DMS 273 (cell line): ENCODE results near the gene AK3.
"Not testable (repeated sequence)": the region's sequence is repeated elsewhere in the genome, so short reads cannot be mapped to it uniquely, and the experiment has no call there.

Experiments used
- DNase-seq: peaks from one replicate; lab custom pipeline; 2025; ENCODE audit not compliant: unreplicated experiment; lab: John Stamatoyannopoulos, UW

Gene AK3

DNA sequence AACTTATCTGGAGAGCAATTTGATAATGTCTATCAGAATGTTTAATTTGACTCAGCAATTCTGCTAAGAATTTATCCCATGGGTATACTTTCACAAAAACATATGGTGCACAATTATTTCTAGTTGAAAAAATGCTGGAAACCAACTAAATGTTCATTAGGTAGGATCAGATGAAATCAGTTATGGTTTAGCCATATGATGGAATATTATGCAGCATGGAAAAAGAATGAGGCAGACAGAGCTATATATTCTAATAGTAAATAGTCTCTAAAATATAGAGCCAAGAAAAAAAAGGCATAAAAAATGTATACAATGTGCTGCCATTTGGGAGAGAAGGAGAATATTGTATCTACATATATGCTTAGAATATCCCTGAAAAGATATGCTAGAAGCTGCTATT lies 71.1 kb downstream of the AK3 start:
- DNase-seq = no peak

DNA sequence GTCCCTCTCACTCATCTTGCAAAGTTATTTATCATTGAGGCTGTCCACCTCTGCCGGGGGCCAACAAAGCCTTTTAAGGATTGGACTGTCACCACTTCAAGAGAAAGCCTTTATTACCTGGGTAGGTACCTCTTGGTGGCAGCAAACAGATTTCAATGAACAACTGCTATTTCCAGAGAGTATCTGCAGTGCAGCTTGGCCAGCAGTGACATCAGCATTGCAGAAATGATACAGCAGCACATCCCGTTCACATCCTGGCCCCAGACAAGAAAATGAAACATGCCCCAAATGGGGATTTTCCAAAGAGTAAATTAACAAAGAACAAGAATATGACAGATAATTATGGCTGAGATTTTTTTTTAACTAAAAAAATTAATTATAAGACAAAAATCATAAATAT lies 72.4 kb downstream of the AK3 start:
- no peak for DNase-seq

DNA sequence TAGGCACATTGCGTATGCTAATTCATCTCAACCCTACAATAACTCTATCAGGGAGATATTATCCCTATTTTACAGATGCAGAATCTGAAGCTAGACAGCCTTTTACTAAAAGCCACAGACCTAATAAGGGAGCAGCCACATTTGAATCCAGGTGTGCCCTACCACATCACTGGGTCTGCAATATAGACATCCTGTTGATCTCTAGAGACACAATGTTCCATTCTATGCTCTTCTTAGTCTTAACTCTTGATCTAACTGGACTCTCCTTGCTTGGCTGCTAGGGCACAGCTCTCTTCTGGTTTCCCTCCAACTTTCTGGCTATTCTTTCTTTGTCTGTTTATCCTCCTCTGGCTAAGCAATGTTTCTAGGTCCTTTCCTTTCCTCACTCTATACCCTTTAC lies 73.3 kb downstream of the AK3 start:
- DNase-seq = no peak

DNA sequence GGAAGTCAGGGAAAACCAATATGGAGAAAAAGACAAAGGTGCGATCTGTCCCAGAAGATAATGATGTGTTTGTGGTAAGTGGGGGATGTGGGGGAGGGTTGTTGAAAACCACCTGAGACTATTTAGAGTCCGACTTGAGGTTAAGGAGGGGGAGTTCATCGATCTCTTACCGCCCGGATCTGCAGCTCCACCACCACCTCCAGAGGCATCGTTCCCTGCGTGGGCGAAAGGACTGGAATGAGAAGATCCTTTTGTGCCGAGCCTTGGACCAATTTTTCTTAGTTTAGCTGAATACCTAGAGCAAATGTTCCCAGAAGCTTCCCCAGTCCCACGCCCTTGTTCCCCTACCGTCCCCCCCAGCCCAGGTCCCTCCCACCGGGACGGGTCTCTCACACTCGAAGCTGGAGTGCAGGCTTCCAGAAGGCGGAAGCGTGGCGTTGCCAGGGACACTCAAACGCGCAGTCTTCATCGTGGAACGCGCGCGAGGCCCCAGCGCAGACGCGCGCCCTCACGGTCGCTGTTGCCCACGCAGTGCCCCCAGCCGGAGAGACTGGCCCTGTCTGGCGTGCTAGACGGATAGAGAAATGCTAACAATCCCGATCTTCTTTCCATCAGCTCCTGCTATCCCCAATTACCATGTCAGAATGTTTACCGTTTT lies 74.8 kb downstream of the AK3 start, which contains the start of gene SPATA6L:
TSS of gene SPATA6L (minus strand) at position 439 of the 658 bp plus-strand sequence. CDS start at position 209, 230 bp downstream.
- DNase-seq = peak; percentile 64

DNA sequence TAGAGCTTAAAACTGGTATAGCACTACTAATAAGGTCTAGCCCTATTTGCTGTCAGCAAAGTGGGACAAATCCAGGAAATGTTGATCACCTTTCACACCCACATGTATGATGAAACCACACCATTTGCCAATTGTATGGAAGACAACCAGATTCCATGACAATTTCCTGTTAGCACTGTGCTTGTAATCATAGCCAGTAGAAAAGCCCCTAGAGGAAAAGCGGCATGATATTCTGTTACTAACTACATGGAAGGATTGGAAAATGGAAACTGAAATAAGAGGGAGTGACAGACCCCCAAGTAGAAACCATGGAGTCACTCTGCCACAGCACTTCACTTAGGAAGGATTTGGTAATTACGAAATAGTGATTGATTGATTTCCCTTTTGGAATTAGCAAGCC lies 75.6 kb downstream of the AK3 start:
- peak; percentile 29 for DNase-seq

DNA sequence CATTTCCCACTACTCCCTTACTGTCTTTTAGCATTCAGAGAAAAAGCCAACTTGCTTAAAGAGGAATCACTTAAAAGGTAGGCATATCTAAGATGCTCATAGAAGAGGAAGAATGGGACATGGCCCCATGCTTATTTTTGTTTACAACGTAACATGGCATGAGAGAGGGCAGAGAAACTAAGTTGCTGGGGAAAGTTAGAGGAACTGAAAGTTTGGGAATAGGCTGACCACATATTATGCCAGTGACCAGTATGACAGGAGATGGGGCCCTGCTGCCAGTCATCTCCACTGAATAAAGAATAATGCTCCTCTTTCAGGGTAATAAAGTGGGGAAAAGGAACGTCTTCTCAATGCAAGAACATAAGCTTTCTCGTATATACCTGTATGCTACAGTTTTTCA lies 77.0 kb downstream of the AK3 start:
- DNase-seq = no peak

DNA sequence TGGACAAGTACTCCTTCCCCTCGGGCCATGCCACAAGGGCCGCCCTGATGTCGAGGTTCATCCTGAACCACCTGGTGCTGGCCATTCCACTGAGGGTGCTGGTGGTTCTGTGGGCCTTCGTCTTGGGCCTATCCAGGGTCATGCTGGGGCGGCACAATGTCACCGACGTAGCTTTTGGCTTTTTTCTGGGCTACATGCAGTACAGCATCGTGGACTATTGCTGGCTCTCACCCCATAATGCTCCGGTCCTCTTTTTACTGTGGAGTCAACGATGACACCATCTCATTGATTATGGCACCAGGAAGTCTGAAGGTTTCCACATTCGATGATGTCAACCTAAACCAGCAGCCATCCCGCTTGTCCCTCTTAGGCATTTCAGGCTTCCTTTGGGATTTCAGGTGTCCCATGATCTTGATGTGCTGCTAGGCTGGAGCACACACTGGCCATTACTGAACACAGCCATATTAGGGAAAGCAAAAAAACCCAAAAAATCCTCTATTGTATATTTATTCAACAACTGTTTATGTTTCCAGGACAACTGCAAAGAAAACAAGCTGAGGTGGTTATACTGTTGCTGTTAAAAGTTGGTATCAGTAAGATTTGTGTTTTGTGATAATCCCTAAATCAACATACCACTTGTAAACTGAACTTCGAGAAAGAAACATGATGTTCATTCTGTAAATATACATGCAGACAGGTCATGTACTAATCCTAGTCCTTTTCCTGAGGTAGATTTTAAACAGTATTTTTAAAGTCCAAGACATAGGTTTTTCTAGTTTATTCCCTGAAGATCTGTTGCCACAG lies 77.8 kb downstream of the AK3 start:
- peak; percentile 40 for DNase-seq

DNA sequence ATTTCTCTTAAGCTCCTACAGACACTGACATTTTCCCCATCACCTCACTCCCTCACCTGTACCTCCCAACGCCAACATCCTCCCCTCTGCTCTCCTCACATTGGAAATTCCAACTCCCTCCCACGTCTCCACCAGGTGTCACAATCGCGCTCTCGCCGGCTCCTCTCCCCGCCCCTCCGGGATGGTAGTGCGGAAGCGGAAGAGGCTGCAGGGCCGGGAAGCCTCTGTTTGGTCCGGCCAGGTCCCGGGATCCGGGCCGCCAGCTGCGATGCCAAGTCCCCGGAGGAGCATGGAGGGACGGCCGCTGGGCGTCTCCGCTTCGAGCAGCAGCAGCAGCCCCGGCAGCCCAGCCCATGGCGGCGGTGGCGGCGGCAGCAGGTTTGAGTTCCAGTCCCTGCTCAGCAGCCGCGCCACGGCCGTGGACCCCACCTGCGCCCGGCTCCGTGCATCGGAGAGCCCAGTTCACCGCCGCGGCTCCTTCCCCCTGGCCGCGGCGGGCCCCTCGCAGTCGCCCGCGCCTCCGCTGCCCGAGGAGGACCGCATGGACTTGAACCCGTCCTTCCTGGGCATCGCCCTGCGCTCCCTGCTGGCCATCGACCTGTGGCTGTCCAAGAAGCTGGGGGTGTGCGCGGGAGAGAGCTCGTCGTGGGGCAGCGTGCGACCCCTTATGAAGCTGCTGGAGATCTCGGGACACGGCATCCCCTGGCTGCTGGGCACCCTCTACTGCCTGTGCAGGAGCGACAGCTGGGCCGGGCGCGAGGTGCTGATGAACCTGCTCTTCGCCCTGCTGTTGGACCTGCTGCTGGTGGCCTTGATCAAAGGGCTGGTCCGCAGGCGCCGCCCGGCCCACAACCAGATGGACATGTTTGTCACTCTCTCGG lies 78.7 kb downstream of the AK3 start, which contains the start of gene PLPP6:
TSS of gene PLPP6 (plus strand) at position 187 of the 881 bp plus-strand sequence. CDS start at position 269, 82 bp downstream.
- DNase-seq = peak; percentile 94

DNA sequence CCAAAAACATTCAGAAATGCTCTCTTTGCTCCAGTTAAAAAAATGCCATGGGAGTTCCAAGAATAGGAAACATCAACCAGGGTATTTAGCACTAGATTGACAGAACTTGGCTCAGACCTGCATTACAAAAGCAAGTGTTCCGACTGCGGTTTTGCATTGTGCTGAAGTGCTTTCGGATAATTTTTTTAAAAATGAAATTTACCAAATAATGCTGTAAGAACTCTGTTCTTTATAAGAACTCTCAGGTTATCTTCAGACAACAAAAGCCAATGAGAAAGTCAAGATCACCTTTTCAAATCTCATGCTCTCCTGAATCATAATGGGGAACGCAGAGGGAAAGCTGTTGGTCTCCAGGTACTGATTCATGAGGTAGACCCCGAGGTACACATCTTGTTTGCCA lies 79.4 kb downstream of the AK3 start:
- no peak for DNase-seq

DNA sequence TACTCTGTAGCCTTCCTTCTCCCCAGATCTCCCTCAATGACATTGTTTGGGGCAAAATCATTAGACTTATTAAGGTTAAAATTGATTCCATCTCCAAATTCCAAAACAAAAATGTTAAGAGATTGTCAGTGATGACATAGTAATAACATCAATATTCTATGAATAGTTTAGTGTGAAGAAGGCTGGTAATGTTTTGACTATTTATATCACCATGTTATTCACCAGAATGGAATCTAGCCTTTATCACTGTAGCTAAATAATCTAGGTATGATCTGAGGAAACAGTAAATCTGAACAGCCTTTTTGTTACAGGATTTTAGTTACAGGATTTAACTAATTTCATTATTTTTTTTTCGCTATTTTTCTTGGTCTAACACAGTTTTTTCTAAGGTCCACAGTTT lies 79.8 kb downstream of the AK3 start:
- DNase-seq = no peak

DNA sequence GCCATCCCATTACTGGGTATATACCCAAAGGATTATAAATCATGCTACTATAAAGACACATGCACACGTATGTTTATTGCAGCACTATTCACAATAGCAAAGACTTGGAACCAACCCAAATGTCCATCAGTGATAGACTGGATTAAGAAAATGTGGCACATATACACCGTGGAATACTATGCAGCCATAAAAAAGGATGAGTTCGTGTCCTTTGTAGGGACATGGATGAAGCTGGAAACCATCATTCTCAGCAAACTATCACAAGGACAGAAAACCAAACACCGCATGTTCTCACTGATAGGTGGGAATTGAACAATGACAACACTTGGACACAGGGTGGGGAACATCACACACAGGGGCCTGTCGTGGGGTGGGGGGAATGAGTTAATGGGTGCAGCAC lies 80.3 kb downstream of the AK3 start:
- not testable (repeated sequence) for DNase-seq
